GM21515 (cell line): ENCODE data around the gene MYBPC3.
A peak's percentile ranks its signal among the peaks of the same experiment; 100 is the strongest.

Source experiments
- ATAC-seq: cut with Tn5 transposase; IDR thresholded peaks from one replicate; pipeline ENCODE4 v1.9.1; 2021; ENCODE audit not compliant: unreplicated experiment

MYBPC3 gene

GRCh38 chr11:47384498-47384897 is 32.0 kb upstream of the MYBPC3 start:
- ATAC-seq = no peak

DNA sequence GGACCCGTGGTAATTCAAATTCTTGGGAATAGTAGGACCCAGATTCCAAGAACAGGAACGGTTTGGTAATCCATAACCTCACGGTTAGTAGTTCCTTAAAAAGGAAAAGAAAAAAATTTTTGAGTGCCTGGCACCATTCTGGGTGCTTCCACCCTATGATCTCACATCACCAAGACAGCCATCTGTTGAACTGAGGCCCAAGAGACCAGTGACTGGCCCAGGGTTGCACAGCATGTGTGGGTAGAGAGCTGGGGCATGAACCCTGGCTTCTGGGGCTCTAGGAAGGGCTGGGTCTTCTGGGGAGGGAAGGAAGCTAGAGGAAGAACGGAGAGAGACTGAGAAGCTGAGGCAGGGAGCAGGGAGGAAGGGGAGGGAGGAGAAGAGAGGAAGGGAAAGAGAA is 30.6 kb upstream of the MYBPC3 start:
- no peak for ATAC-seq

DNA sequence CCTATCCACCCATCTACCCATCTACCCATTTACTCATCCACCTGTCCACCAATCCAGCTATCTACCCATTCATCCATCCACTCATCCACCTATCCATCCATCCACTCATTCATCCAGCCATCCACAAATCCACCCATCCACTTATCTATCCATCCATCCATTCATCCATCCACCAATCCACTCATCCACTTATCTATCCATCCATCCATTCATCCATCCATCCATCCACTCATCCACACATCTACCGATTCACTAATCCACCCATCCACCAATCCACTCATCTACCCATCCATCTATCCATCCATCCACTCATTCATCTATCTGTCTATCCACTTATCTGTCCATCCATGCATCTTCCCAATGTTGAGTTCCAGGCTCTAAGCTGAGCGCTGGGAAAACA is 27.6 kb upstream of the MYBPC3 start:
- no peak for ATAC-seq

- no peak for ATAC-seq
Measured at GRCh38 chr11:47379317-47379716, 26.8 kb upstream of the MYBPC3 start.

- peak; percentile 3 for ATAC-seq
Measured at GRCh38 chr11:47378836-47379170, 26.3 kb upstream of the MYBPC3 start.

GRCh38 chr11:47378010-47378835 is 25.7 kb upstream of the MYBPC3 start, which contains the start of gene SPI1:
SPI1 (minus strand) TSS chr11:47378547; CDS start chr11:47378353, 194 bp downstream.
- peak; percentile 81 for ATAC-seq

DNA sequence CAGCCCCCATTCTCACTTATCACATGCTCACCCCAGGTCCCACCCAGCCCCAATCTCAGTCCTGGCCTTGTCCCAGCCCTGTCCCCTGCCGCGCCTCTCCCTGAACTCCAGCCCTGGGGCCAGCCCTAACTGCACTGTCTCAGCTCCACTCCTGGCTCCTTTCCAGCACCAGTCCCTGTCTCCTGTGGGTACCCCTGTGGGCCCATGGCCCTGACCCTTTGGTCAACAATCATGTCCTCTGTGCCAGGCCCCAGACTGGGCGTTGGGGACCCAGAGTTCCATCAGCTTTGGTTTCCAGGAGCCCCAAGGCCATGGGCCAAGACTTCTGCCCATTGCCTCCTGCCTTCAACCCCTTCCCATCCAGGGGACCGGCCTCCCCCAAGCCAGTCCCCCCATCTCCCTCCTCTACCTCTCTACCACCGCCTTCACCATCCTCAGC is 25.1 kb upstream of the MYBPC3 start:
- no peak for ATAC-seq

GRCh38 chr11:47376525-47377371 is 24.2 kb upstream of the MYBPC3 start:
- no peak for ATAC-seq

GRCh38 chr11:47376107-47376524 is 23.6 kb upstream of the MYBPC3 start:
- ATAC-seq = no peak

DNA sequence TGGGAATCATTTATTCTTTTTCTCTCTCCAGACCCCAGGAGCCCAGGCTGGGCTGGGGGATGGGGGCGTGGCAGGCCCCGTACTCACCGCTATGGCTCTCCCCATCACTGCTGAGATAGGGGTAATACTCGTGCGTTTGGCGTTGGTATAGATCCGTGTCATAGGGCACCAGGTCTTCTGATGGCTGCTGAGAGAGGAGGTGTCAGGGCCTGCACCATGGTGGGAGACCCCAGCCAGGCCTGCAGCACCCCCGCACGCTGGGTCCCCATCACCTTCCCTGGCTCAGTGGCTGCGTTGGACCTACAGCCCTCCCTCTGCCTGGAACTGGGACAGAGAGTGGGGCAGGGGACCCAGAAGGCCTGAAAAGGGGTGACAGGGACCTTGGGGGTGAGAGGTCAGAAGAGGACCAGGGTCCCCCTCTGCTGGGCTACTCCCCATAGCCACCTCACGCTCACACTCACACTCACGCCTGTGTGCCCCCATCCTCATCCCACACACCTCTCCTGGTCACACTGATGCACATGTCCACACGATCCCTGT is 23.1 kb upstream of the MYBPC3 start:
- no peak for ATAC-seq

- ATAC-seq = no peak
Measured at GRCh38 chr11:47375020-47375419, 22.5 kb upstream of the MYBPC3 start.

GRCh38 chr11:47374720-47375019 is 22.2 kb upstream of the MYBPC3 start:
- ATAC-seq = no peak

DNA sequence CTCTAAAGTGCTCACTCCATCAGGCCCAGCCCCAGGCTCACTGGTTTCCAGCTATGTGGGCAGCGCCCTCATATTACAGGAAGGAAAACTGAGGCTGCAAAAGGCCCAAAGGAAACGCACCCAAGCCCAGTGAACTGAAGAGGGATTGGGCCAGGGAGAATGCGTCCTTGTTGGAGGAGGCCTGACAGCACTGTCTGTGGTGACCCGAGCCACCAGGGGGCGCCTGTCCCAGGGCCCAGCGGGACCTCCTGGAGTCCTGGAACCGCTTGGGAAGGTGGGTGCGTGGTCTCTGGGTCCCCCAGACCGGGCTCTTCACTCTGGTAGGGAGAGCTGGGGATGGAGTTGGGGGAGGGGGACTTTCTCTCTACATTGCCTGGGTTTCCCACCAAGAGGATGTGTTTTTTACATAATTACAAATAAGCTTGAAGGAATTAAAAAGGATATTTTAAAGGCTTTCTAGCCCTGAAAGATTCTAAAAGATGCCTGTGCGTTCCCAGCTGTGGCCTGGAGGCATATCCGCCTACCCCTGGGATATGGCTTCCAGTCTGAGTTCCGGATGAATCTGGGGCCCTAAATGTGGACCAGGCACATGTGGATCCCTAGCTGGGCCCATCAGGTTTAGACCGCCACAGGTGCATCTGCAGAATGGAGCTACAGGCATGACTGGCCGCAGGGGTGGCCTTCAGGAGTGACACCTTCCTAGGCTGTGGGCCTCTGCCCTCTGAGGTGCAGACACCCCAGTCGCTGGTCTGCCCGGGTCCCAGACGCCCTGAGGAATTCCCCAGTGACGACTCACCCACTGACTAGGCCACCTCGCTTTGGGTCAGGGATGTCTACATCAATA is 21.6 kb upstream of the MYBPC3 start:
- ATAC-seq = no peak

DNA sequence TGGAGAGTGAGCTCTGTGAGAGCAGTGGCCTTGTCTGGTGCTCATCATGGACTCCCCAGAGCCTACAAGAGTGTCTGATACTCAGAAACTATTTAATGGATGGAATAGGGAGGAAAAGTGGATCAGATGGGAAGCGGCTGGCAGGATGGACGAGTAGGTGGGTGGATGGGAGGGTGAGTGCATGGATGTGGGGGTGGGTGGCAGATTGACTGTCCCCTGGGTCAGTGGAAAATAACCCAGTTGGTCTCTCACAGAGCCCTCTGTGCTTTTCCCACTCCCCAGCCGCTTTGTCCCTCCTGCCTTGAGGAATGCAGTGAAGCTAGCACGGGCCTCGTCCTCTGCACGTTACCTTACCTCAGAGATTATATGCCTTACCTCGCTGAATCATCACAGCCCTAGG is 19.9 kb upstream of the MYBPC3 start:
- ATAC-seq = no peak

DNA sequence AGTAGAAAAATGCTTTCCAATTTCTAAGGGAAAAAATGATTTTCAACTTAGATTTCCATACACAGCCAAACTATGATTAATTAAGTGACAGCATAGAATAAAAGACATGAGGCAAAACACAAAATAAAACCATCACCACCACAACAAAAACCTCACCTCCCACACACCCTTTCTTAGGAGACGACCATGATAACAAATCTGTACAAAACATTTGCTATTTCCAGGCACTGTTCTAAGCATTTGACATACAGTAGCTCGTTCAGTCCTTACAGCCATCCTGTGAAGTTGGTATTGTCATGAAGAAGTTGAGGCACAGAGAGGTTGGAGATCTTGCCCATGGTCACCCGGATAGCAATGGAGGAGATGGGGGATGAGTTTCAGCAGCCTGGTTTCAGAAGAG is 17.2 kb upstream of the MYBPC3 start:
- ATAC-seq = no peak

DNA sequence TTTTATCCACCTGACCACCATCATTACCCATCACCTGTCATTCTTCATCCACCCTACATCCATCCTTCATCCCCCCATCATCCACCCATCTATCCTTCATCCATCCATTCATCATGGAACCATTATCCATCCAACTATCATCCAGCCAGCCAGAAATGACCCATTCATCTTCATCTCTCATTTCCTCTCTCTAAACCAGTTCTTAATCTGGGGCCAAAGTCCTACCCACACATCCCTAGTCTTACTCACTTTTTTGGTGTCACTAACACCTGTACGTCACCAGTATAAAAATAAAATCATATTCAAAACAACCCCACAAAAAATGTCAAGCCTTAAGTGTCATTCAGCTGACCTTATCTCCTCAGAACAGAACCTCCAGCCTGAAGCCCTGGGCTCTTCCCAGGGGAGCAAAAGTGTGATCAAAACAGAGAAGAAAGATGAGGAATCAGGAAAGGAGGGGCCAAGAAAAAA is 13.6 kb upstream of the MYBPC3 start:
- no peak for ATAC-seq

- ATAC-seq = no peak
Measured at GRCh38 chr11:47361419-47361818, 8.9 kb upstream of the MYBPC3 start.

DNA sequence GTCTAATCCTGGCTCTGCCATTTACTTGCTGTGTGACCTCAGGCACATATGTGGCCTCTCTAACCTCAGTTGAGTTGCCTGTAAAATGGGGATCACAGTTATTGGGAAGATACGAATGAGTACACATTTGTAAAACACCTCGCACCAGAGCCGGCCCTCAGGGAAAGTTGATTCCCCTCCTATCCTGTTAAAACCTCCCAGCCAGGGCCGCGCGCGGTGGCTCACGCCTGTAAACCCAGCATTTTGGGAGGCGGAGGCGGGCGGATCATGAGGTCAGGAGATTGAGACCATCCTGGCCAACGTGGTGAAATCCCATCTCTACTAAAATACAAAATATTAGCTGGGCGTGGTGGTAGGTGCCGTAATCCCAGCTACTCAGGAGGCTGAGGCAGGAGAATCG is 7.8 kb upstream of the MYBPC3 start:
- ATAC-seq = no peak

DNA sequence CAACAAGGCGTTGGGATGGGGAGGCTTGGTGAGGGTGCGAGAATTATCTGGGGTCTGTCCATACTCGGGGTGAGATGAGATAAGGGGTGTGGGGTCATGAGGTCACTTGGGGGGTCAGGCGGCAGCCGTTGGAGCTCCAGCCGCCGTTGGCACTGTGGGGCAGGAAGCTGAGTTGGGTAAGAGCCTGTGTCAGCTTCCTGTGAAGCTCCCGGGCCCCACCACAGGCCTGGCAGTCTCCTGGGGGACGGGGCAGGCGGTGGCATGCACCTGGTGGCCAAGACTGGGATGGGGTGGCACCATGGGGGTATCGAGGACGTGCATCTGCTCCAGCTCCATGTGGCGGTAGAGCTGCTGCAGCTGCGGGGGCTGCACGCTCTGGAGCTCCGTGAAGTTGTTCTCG is 7.1 kb upstream of the MYBPC3 start:
- ATAC-seq = no peak

- ATAC-seq = no peak
Measured at GRCh38 chr11:47359162-47359561, 6.7 kb upstream of the MYBPC3 start.

GRCh38 chr11:47358731-47359051 is 6.2 kb upstream of the MYBPC3 start:
- no peak for ATAC-seq
